ENCODE data around the gene DCAF10. TPM values are rescaled to one million over a fixed set of nuclear protein-coding genes. Genes with fewer than 3 reads are reported as not detected.
A peak's percentile ranks its signal among the peaks of the same experiment; 100 is the strongest.

DCAF10 gene
- total RNA-seq, 1 donor = 24.2 TPM

DNA sequence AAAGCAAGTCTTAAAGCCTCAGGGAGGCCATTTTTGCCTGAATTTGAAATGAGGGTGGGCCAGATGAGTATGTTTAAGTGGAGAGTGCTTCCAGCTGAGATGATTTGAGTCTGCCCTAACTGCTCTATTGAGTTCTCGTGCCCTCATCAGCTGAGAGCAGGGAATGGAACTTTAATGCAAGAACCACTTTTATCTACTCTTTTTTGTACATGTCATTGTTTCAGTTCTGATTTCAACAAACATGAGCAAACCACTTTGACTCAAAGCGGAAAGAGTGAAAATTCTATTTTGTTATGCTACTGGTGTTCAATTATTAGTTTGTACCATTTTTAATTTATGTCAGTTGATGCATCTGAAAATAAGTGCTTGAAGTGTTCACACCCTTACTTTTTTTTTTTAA, 35.8 kb downstream of the DCAF10 start:
- TF ChIP-seq CTCF (IDR thresholded peaks at IDR 0.05; ENCODE audit: insufficient read depth, low read depth, low read length) = no peak

GRCh38 chr9:37839496-37840461, 39.2 kb downstream of the DCAF10 start:
- TF ChIP-seq CTCF (IDR thresholded peaks at IDR 0.05; ENCODE audit: insufficient read depth, low read depth, low read length) = no peak
- peak; percentile 8 for DNase-seq (ENCODE audit: low read depth)
- H3K4me3 ChIP-seq (ENCODE audit: low read depth, low read length) = no peak overlapping the region

More for the DNA sequence above, 35.8 kb downstream of the DCAF10 start:
- DNase-seq (ENCODE audit: low read depth) = no peak
- H3K4me3 ChIP-seq (ENCODE audit: low read depth, low read length) = no peak overlapping the region

GRCh38 chr9:37840560-37841194, 40.1 kb downstream of the DCAF10 start:
- H3K4me3 ChIP-seq (ENCODE audit: low read depth, low read length) = no peak overlapping the region
- peak; percentile 61 for DNase-seq (ENCODE audit: low read depth)
- no peak for TF ChIP-seq CTCF (IDR thresholded peaks at IDR 0.05; ENCODE audit: insufficient read depth, low read depth, low read length)

- no peak for TF ChIP-seq CTCF (IDR thresholded peaks at IDR 0.05; ENCODE audit: insufficient read depth, low read depth, low read length)
- DNase-seq (ENCODE audit: low read depth) = no peak
- no peak overlapping the region for H3K4me3 ChIP-seq (ENCODE audit: low read depth, low read length)
Measured at GRCh38 chr9:37852222-37852621, 51.6 kb downstream of the DCAF10 start.

DNA sequence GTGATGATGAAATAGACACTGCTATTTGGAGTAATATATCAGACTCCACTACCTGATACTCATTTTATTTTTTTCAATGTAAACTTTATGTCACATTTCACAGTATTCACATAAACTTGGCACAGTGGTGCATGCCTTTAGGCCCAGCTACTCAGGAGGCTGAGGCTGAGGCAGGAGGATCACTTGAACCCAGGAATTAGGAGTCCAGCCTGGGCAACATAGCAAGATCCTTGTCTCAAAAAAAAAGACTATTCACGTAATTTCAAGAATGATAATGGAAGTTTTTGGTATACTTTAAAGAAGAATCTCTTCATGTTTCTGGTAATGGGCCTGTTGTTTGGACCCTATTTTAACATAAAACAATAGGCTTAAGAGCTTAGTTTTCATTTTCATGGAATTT, 56.0 kb downstream of the DCAF10 start:
- H3K4me3 ChIP-seq (ENCODE audit: low read depth, low read length) = no peak overlapping the region
- DNase-seq (ENCODE audit: low read depth) = no peak
- no peak for TF ChIP-seq CTCF (IDR thresholded peaks at IDR 0.05; ENCODE audit: insufficient read depth, low read depth, low read length)

GRCh38 chr9:37859043-37859442, 58.4 kb downstream of the DCAF10 start:
- TF ChIP-seq CTCF (IDR thresholded peaks at IDR 0.05; ENCODE audit: insufficient read depth, low read depth, low read length) = peak; percentile 22
- DNase-seq (ENCODE audit: low read depth) = peak; percentile 28
- H3K4me3 ChIP-seq (ENCODE audit: low read depth, low read length) = no peak overlapping the region

Data from fibroblast of villous mesenchyme (primary cell).